Stimulated activated CD4-positive, alpha-beta T cell treated with anti-CD3 and anti-CD28 coated beads, TNF-alpha, amount 100 ng/mL, for 48 hours (primary cell): Measurements from ENCODE around the gene VWA2.

Experiments
- DNase-seq, 3 donors: peaks; one replicate each; pipeline ENCODE4 v3.0.0-alpha.2; 2020; ENCODE audit warnings: low read depth in 3 of 3

The VWA2 gene

GRCh38 chr10:114239117-114239993 is at the start of gene VWA2:
Gene VWA2 (plus strand): TSS chr10:114239254. CDS start chr10:114248714, 9,460 bp downstream.
- DNase-seq, result peak in 1 of 3 donors; percentile 20

- no peak for DNase-seq
Measured at GRCh38 chr10:114189700-114190099, 49.4 kb upstream of the VWA2 start.

GRCh38 chr10:114195079-114195478 is 44.0 kb upstream of the VWA2 start:
- DNase-seq, result no peak

- no peak for DNase-seq
Measured at GRCh38 chr10:114199239-114199638, 39.8 kb upstream of the VWA2 start.

- DNase-seq, result no peak
Measured at GRCh38 chr10:114202812-114203211, 36.2 kb upstream of the VWA2 start.

GRCh38 chr10:114206902-114207301 is 32.2 kb upstream of the VWA2 start:
- DNase-seq, result no peak

GRCh38 chr10:114207349-114207748 is 31.7 kb upstream of the VWA2 start:
- no peak for DNase-seq

- DNase-seq, result no peak
Measured at GRCh38 chr10:114208351-114208750, 30.7 kb upstream of the VWA2 start.

GRCh38 chr10:114212153-114212552 is 26.9 kb upstream of the VWA2 start:
- DNase-seq, result no peak

GRCh38 chr10:114215033-114215432 is 24.0 kb upstream of the VWA2 start:
- no peak for DNase-seq

- DNase-seq, result no peak
Measured at GRCh38 chr10:114220281-114220680, 18.8 kb upstream of the VWA2 start.

- no peak for DNase-seq
Measured at GRCh38 chr10:114221235-114221634, 17.8 kb upstream of the VWA2 start.

- no peak for DNase-seq
Measured at GRCh38 chr10:114223066-114223465, 16.0 kb upstream of the VWA2 start.

GRCh38 chr10:114228156-114228555 is 10.9 kb upstream of the VWA2 start:
- no peak for DNase-seq

GRCh38 chr10:114232561-114233176 is 6.4 kb upstream of the VWA2 start:
- DNase-seq, result no peak

GRCh38 chr10:114233482-114233881 is 5.6 kb upstream of the VWA2 start:
- DNase-seq, result no peak

- no peak for DNase-seq
Measured at GRCh38 chr10:114234132-114234531, 4.9 kb upstream of the VWA2 start.

GRCh38 chr10:114239994-114240345 is 916 bp downstream of the VWA2 start:
- no peak for DNase-seq

- no peak for DNase-seq
Measured at GRCh38 chr10:114242235-114242634, 3.2 kb downstream of the VWA2 start.

GRCh38 chr10:114243661-114244060 is 4.6 kb downstream of the VWA2 start:
- DNase-seq, result no peak

GRCh38 chr10:114244126-114244525 is 5.1 kb downstream of the VWA2 start:
- no peak for DNase-seq

- DNase-seq, result no peak
Measured at GRCh38 chr10:114245121-114245791, 6.2 kb downstream of the VWA2 start.
